ENCODE results near the gene APOL6. TPM values are rescaled to one million over a fixed set of nuclear protein-coding genes. Genes with fewer than 3 reads are reported as not detected.
"Not testable (repeated sequence)": the region's sequence is repeated elsewhere in the genome, so short reads cannot be mapped to it uniquely, and the experiment has no call there.

The APOL6 gene
- total and polyA plus RNA-seq, 9 of the 15 experiments (the other 6 are each of a cell fraction or from before 2014, with no cell fraction given), result 0.29 to 1.2 (median 0.70) TPM

DNA sequence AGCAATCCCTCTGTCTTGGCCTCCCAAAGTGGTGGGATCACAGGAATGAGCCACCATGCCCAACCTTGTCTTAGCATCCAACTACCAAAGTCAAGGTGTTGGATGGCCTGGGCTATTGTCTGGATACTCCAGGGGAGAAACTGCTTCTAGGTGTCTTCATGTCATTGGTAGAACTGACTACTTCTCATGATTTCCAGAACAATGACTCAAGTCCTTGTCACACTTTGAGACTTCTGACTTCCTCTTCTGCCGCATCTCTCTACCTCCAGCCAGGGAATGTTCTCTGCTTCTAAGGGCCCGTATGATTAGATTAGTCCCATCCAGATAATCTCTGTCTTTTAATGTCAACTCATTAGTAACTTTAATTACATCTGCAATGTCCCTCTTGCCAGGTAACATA lies 30.6 kb downstream of the APOL6 start:
- Histone ChIP-seq H3K9ac (ENCODE audit: insufficient read depth in 1 of 2, low read depth in 2 of 2, low read length in 2 of 2) (no peak overlapping the region), H3K27me3 (ENCODE audit: control insufficient read depth in 2 of 2, insufficient read depth in 2 of 2, low read length in 2 of 2) (no peaks in the 10 kb centered on the region; a peak in 1 of 5 replicates), H3K9me3 (replicated peaks; ENCODE audit: control insufficient read depth, insufficient read depth, low read depth, low read length) (no peaks in the 10 kb centered on the region), H3K79me2 (ENCODE audit: control insufficient read depth, insufficient read depth, low read length) (no peaks in the 10 kb centered on the region), H3K27ac (ENCODE audit: extremely low read depth, low read depth, low read length) (no peak overlapping the region), H3K4me2 (ENCODE audit: insufficient read depth, low read length) (no peak overlapping the region), H3K9me1 (ENCODE audit: control insufficient read depth, insufficient read depth, low read length) (no peaks in the 10 kb centered on the region), H3K4me3 (no peak overlapping the region), H3K36me3 (ENCODE audit: control insufficient read depth, insufficient read depth, low read length) (no peaks in the 10 kb centered on the region), H4K20me1 (replicated peaks; ENCODE audit: control insufficient read depth, insufficient read depth, low read length) (no peaks in the 10 kb centered on the region), H3K4me1 (replicated peaks in 1 of 2; ENCODE audit: control insufficient read depth in 2 of 2, insufficient read depth in 2 of 2, low read length in 2 of 2) (no peaks in the 10 kb centered on the region), H2AFZ (ENCODE audit: low read depth, low read length) (no peak overlapping the region)
- CTCF ChIA-PET (ENCODE audit: low intra/inter-chr PET ratio), result no interaction called here
- intact Hi-C loops (cut with micrococcal nuclease), result no loop called here
- TF ChIP-seq, protein P1, sequence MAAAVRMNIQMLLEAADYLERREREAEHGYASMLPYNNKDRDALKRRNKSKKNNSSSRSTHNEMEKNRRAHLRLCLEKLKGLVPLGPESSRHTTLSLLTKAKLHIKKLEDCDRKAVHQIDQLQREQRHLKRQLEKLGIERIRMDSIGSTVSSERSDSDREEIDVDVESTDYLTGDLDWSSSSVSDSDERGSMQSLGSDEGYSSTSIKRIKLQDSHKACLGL (CRISPR knock-in tag; IDR thresholded peaks at IDR 0.05; ENCODE audit: borderline replicate concordance, poor library complexity, severe bottlenecking), result no peak
- TF ChIP-seq SPI1 (IDR thresholded peaks at IDR 0.05; ENCODE audit: borderline replicate concordance, low read depth, low read length) (peak; percentile 36; the same call in 1 of the 2 replicates), PCBP1 (IDR thresholded peaks at IDR 0.05; ENCODE audit: low read depth, low read length, poor library complexity, severe bottlenecking) (no peak), FOSL1 (tag; conservative IDR thresholded peaks at IDR 0.05) (peak; percentile 77), SOX6 (IDR thresholded peaks at IDR 0.05) (0 out of 2 replicates have a peak, but pooled peaks have one; percentile 15), RNF2 (IDR thresholded peaks at IDR 0.05) (no peak), SMARCA4 (IDR thresholded peaks at IDR 0.05) (no peak), ADNP (tag; IDR thresholded peaks at IDR 0.05) (no peak), ZNF133 (CRISPR knock-in tag; IDR thresholded peaks at IDR 0.05) (no peak)
- POLR2A ChIA-PET, result no interaction called here
- 6% methylated on average over 2 of the region's 2 CpGs for WGBS (ENCODE audit: insufficient coverage, low coverage, missing lambda C conversion rate)
- no peak for DNase-seq (ENCODE audit: extremely low read depth in 1 of 4, low spot score in 3 of 4)
- ATAC-seq, result no peak
- in situ Hi-C loops (cut with MboI), result no loop called here
- BruUV-seq (replicated peaks), result no TSS peak
- FAIRE-seq, result no peak

DNA sequence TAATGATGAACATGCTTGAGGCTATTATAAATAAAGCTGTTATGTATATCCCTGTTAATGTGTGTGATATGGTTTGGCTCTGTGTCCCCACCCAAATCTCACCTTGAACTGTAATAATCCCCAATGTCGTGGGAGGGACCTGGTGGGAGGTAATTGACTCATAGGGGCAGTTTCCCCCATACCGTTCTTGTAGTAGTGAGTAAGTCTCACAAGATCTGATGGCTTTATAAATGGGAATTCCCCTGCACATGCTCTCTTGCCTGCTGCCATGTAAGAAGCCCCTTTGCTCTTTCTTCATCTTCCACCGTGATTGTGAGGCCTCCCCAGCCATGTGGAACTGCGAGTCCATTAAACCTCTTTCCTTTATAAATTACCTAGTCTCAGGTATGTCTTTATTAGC lies 31.2 kb downstream of the APOL6 start:
- POLR2A ChIA-PET; in situ Hi-C loops (cut with MboI): not testable (repeated sequence)

More for the DNA sequence above, 31.2 kb downstream of the APOL6 start:
- H3K9ac ChIP-seq (ENCODE audit: insufficient read depth in 1 of 2, low read depth in 2 of 2, low read length in 2 of 2); CTCF ChIA-PET (ENCODE audit: low intra/inter-chr PET ratio); BruUV-seq (replicated peaks); H3K4me2 ChIP-seq (ENCODE audit: insufficient read depth, low read length); intact Hi-C loops (cut with micrococcal nuclease); H3K9me3 ChIP-seq (replicated peaks; ENCODE audit: control insufficient read depth, insufficient read depth, low read depth, low read length); H3K27ac ChIP-seq (ENCODE audit: extremely low read depth, low read depth, low read length); H2AFZ ChIP-seq (ENCODE audit: low read depth, low read length); H4K20me1 ChIP-seq (replicated peaks; ENCODE audit: control insufficient read depth, insufficient read depth, low read length); DNase-seq (ENCODE audit: extremely low read depth in 1 of 4, low spot score in 3 of 4); H3K9me1 ChIP-seq (ENCODE audit: control insufficient read depth, insufficient read depth, low read length); H3K4me3 ChIP-seq; H3K27me3 ChIP-seq (ENCODE audit: control insufficient read depth in 2 of 2, insufficient read depth in 2 of 2, low read length in 2 of 2); H3K79me2 ChIP-seq (ENCODE audit: control insufficient read depth, insufficient read depth, low read length); H3K36me3 ChIP-seq (ENCODE audit: control insufficient read depth, insufficient read depth, low read length); ATAC-seq; H3K4me1 ChIP-seq (replicated peaks in 1 of 2; ENCODE audit: control insufficient read depth in 2 of 2, insufficient read depth in 2 of 2, low read length in 2 of 2); FAIRE-seq: not testable (repeated sequence)
- WGBS (ENCODE audit: insufficient coverage, low coverage, missing lambda C conversion rate), result 0% methylated on average over 4 of the region's 4 CpGs
